Endothelial cell of umbilical vein (primary cell): Measurements from ENCODE around the gene CNKSR1.

Source experiments
- EZH2 ChIP-seq: IDR thresholded peaks from 2 replicates; pipeline ENCODE4 v1.6.1; 2012; ENCODE audit warnings: borderline replicate concordance, low read depth, mild to moderate bottlenecking, moderate library complexity, low read length, inconsistent platforms; ENCODE audit not compliant: severe bottlenecking
- FOS ChIP-seq: IDR thresholded peaks from 2 replicates; pipeline ENCODE4 v1.6.1; 2011; ENCODE audit warnings: mild to moderate bottlenecking, low read length, moderate library complexity, borderline replicate concordance; ENCODE audit not compliant: insufficient read depth
- GATA2 ChIP-seq: IDR thresholded peaks from 2 replicates; pipeline ENCODE4 v1.7.0; 2011; ENCODE audit warnings: low read depth, mild to moderate bottlenecking, moderate library complexity, mixed read lengths, low read length; ENCODE audit not compliant: insufficient read length, insufficient read depth
- JUN ChIP-seq: IDR thresholded peaks from 2 replicates; pipeline ENCODE4 v1.6.1; 2011; ENCODE audit warnings: borderline replicate concordance, low read depth; ENCODE audit not compliant: insufficient read length, insufficient read depth
- MYC ChIP-seq: IDR thresholded peaks from one replicate; pipeline ENCODE4 v1.6.1; 2011; ENCODE audit warnings: mild to moderate bottlenecking, low read depth, low read length
- POLR2A ChIP-seq: IDR thresholded peaks from 2 replicates; pipeline ENCODE4 v1.6.1; 2012; ENCODE audit warnings: low read depth, mild to moderate bottlenecking, control low read depth, low read length
- POLR2AphosphoS5 ChIP-seq: IDR thresholded peaks from 2 replicates; pipeline ENCODE4 v1.6.1; 2012; ENCODE audit warnings: low read depth, mild to moderate bottlenecking, control low read depth, low read length, moderate library complexity; ENCODE audit not compliant: insufficient read depth
- TF ChIP-seq, protein P1 (sequence below): IDR thresholded peaks from 2 replicates; pipeline ENCODE4 v1.6.1; 2011; ENCODE audit not compliant: insufficient read depth, insufficient read length
- TF ChIP-seq, protein P2 (sequence below), 2 donors: IDR thresholded peaks; 1 replicate in 1 of 2; 2 replicates in 1 of 2; pipeline ENCODE4 v1.5.1; 2011; ENCODE audit warnings: low read length in 2 of 2, mild to moderate bottlenecking in 2 of 2, moderate library complexity in 2 of 2, control low read depth in 1 of 2, inconsistent platforms in 1 of 2, low read depth in 1 of 2; ENCODE audit not compliant: insufficient read depth in 1 of 2; ENCODE audit errors: extremely low read depth in 1 of 2

DNA sequence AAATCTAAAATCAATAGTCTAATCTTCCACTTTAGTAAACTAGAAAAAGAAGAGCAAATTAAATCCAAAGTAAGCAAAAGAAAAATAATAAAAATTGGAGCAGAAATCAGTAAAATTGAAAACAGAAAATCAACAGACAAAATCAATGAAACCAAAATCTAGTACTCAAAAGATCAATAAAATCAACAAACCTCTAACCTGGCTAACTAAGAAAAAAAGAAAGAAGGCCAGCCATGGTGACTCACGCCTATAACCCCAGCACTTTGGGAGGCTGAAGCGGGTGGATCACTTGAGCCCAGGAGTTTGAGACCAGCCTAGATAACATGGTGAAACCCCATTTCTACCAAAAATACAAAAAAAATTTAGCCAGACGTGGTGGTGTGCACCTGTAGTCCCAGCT is 42.8 kb upstream of the CNKSR1 start:
- TF ChIP-seq POLR2AphosphoS5: no peak
- TF ChIP-seq, protein P1, sequence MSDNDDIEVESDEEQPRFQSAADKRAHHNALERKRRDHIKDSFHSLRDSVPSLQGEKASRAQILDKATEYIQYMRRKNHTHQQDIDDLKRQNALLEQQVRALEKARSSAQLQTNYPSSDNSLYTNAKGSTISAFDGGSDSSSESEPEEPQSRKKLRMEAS: no peak
- TF ChIP-seq, protein P2, sequence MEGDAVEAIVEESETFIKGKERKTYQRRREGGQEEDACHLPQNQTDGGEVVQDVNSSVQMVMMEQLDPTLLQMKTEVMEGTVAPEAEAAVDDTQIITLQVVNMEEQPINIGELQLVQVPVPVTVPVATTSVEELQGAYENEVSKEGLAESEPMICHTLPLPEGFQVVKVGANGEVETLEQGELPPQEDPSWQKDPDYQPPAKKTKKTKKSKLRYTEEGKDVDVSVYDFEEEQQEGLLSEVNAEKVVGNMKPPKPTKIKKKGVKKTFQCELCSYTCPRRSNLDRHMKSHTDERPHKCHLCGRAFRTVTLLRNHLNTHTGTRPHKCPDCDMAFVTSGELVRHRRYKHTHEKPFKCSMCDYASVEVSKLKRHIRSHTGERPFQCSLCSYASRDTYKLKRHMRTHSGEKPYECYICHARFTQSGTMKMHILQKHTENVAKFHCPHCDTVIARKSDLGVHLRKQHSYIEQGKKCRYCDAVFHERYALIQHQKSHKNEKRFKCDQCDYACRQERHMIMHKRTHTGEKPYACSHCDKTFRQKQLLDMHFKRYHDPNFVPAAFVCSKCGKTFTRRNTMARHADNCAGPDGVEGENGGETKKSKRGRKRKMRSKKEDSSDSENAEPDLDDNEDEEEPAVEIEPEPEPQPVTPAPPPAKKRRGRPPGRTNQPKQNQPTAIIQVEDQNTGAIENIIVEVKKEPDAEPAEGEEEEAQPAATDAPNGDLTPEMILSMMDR (IDR thresholded peaks at IDR 0.05; ENCODE audit: extremely low read depth in 1 of 2, insufficient read depth in 1 of 2, low read depth in 1 of 2, low read length in 2 of 2): no peak
- no peak for TF ChIP-seq POLR2A
- no peak for TF ChIP-seq EZH2
- TF ChIP-seq FOS: no peak
- no peak for TF ChIP-seq JUN
- no peak for TF ChIP-seq MYC
- TF ChIP-seq GATA2: no peak
